ENCODE results near the gene TREM1.

GRCh38 chr6:41332241-41332640, 45.8 kb upstream of the TREM1 start:
- TF ChIP-seq POLR2A (IDR thresholded peaks at IDR 0.05) (no peak), CTCF (IDR thresholded peaks at IDR 0.05) (no peak)

All from testis (tissue), 2 donors.